Measurements from ENCODE around the gene RGS9. TPM values are rescaled to one million over a fixed set of nuclear protein-coding genes. Genes with fewer than 3 reads are reported as not detected.
"Not testable (repeated sequence)": the region's sequence is repeated elsewhere in the genome, so short reads cannot be mapped to it uniquely, and the experiment has no call there.

The RGS9 gene
- total and polyA plus RNA-seq, 2 experiments from 2014 or later = 12.8 to 29.6 TPM

DNA sequence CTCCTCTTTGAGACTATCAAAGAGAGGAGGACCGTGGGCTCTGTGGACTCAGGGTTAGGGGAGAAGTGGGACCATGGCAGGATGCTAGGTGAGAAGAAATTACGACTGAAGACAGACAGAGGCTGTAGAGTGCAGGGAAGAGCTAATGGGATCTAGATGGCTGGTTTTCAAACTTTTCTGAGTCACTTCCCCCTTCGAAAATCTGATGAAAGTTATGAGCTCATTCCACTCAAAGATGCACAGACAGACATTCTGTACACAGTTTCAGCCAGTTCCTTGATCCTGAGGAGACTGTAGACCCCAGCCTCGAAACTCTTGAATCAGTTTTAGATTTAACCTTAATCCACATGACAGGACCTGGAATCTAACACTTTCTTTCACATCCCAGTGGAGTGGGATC, 40.7 kb downstream of the RGS9 start:
- Mint-ChIP-seq H3K36me3 (ENCODE audit: low read depth) (no peaks in the 10 kb centered on the region; the same call in 2 of the 3 replicates), H3K9me3 (no peaks in the 10 kb centered on the region; the same call in 2 of the 3 replicates), H3K4me3 (no peak overlapping the region)

DNA sequence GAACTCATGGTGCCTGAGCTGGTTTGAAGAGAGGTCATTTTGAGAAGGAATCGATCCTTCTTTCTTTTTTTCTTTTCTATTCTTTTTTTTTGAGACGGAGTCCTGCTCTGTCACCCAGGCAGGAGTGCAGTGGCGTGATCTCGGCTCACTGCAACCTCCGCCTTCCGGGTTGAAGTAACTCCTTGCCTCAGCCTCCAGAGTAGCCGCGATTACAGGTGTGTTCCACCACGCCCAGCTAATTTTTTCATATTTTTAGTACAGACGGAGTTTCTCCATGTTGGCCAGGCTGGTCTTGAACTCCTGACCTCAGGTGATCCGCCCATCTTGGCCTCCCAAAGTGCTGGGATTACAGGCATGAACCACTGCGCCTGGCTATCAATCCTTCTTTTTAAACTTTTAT, 43.1 kb downstream of the RGS9 start:
- H4K20me1 ChIP-seq (replicated peaks; ENCODE audit: insufficient read depth); H3K36me3 ChIP-seq (ENCODE audit: insufficient read depth); H3K27ac ChIP-seq (ENCODE audit: low read depth); H3K4me2 ChIP-seq; H3K4me3 Mint-ChIP-seq; DNase-seq (ENCODE audit: low spot score); H2AFZ ChIP-seq; H3K36me3 Mint-ChIP-seq (ENCODE audit: low read depth); H3K27ac Mint-ChIP-seq; ATAC-seq; H3K27me3 Mint-ChIP-seq (ENCODE audit: insufficient read depth, low read depth, poor library complexity); H3K27me3 ChIP-seq (ENCODE audit: insufficient read depth); H3K9me3 Mint-ChIP-seq; H3K4me3 ChIP-seq; H3K79me2 ChIP-seq (replicated peaks; ENCODE audit: insufficient read depth); H3F3A ChIP-seq (replicated peaks; ENCODE audit: low read depth): not testable (repeated sequence)
- Histone ChIP-seq H3K4me1 (ENCODE audit: insufficient read depth) (peaks cover 18% of the 10 kb centered on the region), H3K9me2 (ENCODE audit: insufficient read depth) (peaks cover 18% of the 10 kb centered on the region)
- peaks cover 34% of the 10 kb centered on the region for H3K4me1 Mint-ChIP-seq

More for the DNA sequence above, 40.7 kb downstream of the RGS9 start:
- Histone ChIP-seq H3K27me3 (ENCODE audit: insufficient read depth) (no peaks in the 10 kb centered on the region), H3K36me3 (ENCODE audit: insufficient read depth) (no peaks in the 10 kb centered on the region), H3K4me1 (ENCODE audit: insufficient read depth) (peaks cover 3% of the 10 kb centered on the region; the same call in 1 of the 2 replicates), H2AFZ (no peak overlapping the region), H3K27ac (ENCODE audit: low read depth) (no peak overlapping the region), H3K79me2 (replicated peaks; ENCODE audit: insufficient read depth) (no peaks in the 10 kb centered on the region), H3F3A (replicated peaks; ENCODE audit: low read depth) (no peaks in the 10 kb centered on the region), H3K4me3 (no peak overlapping the region), H3K9me2 (ENCODE audit: insufficient read depth) (peaks cover 14% of the 10 kb centered on the region), H3K4me2 (no peak overlapping the region), H4K20me1 (replicated peaks; ENCODE audit: insufficient read depth) (no peaks in the 10 kb centered on the region)
- DNase-seq (ENCODE audit: low spot score) (no peak), ATAC-seq (no peak)
- Mint-ChIP-seq H3K27me3 (ENCODE audit: insufficient read depth, low read depth, poor library complexity) (peaks cover 2% of the 10 kb centered on the region), H3K27ac (no peak overlapping the region), H3K4me1 (peaks cover 18% of the 10 kb centered on the region)
- TF ChIP-seq EZH2phosphoT487 (IDR thresholded peaks at IDR 0.05; ENCODE audit: unreplicated experiment) (no peak), NANOG (IDR thresholded peaks at IDR 0.05; ENCODE audit: borderline replicate concordance) (no peak), EZH2 (IDR thresholded peaks at IDR 0.05; ENCODE audit: low read depth, unreplicated experiment) (no peak), STAT1 (IDR thresholded peaks at IDR 0.05; ENCODE audit: unreplicated experiment) (no peak), POLR2AphosphoS5 (IDR thresholded peaks at IDR 0.05; ENCODE audit: low read depth) (no peak)
- TF ChIP-seq, protein P1, sequence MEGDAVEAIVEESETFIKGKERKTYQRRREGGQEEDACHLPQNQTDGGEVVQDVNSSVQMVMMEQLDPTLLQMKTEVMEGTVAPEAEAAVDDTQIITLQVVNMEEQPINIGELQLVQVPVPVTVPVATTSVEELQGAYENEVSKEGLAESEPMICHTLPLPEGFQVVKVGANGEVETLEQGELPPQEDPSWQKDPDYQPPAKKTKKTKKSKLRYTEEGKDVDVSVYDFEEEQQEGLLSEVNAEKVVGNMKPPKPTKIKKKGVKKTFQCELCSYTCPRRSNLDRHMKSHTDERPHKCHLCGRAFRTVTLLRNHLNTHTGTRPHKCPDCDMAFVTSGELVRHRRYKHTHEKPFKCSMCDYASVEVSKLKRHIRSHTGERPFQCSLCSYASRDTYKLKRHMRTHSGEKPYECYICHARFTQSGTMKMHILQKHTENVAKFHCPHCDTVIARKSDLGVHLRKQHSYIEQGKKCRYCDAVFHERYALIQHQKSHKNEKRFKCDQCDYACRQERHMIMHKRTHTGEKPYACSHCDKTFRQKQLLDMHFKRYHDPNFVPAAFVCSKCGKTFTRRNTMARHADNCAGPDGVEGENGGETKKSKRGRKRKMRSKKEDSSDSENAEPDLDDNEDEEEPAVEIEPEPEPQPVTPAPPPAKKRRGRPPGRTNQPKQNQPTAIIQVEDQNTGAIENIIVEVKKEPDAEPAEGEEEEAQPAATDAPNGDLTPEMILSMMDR (conservative IDR thresholded peaks at IDR 0.05; ENCODE audit: low read depth in 2 of 2) = no peak
- TF ChIP-seq, protein P2, sequence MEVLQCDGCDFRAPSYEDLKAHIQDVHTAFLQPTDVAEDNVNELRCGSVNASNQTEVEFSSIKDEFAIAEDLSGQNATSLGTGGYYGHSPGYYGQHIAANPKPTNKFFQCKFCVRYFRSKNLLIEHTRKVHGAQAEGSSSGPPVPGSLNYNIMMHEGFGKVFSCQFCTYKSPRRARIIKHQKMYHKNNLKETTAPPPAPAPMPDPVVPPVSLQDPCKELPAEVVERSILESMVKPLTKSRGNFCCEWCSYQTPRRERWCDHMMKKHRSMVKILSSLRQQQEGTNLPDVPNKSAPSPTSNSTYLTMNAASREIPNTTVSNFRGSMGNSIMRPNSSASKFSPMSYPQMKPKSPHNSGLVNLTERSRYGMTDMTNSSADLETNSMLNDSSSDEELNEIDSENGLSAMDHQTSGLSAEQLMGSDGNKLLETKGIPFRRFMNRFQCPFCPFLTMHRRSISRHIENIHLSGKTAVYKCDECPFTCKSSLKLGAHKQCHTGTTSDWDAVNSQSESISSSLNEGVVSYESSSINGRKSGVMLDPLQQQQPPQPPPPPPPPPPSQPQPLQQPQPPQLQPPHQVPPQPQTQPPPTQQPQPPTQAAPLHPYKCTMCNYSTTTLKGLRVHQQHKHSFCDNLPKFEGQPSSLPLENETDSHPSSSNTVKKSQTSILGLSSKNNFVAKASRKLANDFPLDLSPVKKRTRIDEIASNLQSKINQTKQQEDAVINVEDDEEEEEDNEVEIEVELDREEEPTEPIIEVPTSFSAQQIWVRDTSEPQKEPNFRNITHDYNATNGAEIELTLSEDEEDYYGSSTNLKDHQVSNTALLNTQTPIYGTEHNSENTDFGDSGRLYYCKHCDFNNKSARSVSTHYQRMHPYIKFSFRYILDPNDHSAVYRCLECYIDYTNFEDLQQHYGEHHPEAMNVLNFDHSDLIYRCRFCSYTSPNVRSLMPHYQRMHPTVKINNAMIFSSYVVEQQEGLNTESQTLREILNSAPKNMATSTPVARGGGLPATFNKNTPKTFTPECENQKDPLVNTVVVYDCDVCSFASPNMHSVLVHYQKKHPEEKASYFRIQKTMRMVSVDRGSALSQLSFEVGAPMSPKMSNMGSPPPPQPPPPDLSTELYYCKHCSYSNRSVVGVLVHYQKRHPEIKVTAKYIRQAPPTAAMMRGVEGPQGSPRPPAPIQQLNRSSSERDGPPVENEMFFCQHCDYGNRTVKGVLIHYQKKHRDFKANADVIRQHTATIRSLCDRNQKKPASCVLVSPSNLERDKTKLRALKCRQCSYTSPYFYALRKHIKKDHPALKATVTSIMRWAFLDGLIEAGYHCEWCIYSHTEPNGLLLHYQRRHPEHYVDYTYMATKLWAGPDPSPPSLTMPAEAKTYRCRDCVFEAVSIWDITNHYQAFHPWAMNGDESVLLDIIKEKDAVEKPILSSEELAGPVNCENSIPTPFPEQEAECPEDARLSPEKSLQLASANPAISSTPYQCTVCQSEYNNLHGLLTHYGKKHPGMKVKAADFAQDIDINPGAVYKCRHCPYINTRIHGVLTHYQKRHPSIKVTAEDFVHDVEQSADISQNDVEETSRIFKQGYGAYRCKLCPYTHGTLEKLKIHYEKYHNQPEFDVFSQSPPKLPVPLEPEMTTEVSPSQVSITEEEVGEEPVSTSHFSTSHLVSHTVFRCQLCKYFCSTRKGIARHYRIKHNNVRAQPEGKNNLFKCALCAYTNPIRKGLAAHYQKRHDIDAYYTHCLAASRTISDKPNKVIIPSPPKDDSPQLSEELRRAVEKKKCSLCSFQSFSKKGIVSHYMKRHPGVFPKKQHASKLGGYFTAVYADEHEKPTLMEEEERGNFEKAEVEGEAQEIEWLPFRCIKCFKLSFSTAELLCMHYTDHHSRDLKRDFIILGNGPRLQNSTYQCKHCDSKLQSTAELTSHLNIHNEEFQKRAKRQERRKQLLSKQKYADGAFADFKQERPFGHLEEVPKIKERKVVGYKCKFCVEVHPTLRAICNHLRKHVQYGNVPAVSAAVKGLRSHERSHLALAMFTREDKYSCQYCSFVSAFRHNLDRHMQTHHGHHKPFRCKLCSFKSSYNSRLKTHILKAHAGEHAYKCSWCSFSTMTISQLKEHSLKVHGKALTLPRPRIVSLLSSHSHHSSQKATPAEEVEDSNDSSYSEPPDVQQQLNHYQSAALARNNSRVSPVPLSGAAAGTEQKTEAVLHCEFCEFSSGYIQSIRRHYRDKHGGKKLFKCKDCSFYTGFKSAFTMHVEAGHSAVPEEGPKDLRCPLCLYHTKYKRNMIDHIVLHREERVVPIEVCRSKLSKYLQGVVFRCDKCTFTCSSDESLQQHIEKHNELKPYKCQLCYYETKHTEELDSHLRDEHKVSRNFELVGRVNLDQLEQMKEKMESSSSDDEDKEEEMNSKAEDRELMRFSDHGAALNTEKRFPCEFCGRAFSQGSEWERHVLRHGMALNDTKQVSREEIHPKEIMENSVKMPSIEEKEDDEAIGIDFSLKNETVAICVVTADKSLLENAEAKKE (CRISPR knock-in tag; IDR thresholded peaks at IDR 0.05) = no peak

DNA sequence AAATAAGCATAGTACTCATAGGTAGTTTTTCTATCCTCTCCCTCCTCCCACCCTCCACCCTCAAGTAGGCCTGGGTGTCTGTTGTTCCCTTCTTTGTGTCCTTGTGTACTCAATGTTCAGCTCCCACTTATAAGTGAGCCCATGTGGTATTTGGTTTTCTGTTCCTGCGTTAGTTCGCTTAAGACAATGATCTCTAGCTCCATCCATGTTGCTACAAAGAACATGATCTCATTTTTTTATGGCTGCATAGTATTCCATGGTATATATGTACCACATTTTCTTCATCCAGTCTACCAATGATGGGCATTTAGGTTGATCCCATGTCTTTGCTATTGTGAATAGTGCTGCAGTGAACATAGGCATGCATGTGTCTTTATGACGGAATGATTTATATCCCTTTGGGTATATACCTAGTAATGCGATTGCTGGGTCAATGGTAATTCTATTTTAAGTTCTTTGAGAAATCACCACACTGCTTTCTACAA, 43.6 kb downstream of the RGS9 start:
- not testable (repeated sequence) for DNase-seq (ENCODE audit: low spot score); H3K27ac Mint-ChIP-seq; H3K36me3 ChIP-seq (ENCODE audit: insufficient read depth); H3K4me3 Mint-ChIP-seq; ATAC-seq; H3K79me2 ChIP-seq (replicated peaks; ENCODE audit: insufficient read depth); H3K4me3 ChIP-seq; H3K36me3 Mint-ChIP-seq (ENCODE audit: low read depth); H2AFZ ChIP-seq; H3K4me2 ChIP-seq; H3K27ac ChIP-seq (ENCODE audit: low read depth); H4K20me1 ChIP-seq (replicated peaks; ENCODE audit: insufficient read depth); H3K9me3 Mint-ChIP-seq; H3K27me3 ChIP-seq (ENCODE audit: insufficient read depth); H3K27me3 Mint-ChIP-seq (ENCODE audit: insufficient read depth, low read depth, poor library complexity); H3F3A ChIP-seq (replicated peaks; ENCODE audit: low read depth)
- Histone ChIP-seq H3K9me2 (ENCODE audit: insufficient read depth) (peaks cover 20% of the 10 kb centered on the region), H3K4me1 (ENCODE audit: insufficient read depth) (peaks cover 23% of the 10 kb centered on the region)
- peaks cover 39% of the 10 kb centered on the region for H3K4me1 Mint-ChIP-seq
